ENCODE data around the gene AGAP3.

DNA sequence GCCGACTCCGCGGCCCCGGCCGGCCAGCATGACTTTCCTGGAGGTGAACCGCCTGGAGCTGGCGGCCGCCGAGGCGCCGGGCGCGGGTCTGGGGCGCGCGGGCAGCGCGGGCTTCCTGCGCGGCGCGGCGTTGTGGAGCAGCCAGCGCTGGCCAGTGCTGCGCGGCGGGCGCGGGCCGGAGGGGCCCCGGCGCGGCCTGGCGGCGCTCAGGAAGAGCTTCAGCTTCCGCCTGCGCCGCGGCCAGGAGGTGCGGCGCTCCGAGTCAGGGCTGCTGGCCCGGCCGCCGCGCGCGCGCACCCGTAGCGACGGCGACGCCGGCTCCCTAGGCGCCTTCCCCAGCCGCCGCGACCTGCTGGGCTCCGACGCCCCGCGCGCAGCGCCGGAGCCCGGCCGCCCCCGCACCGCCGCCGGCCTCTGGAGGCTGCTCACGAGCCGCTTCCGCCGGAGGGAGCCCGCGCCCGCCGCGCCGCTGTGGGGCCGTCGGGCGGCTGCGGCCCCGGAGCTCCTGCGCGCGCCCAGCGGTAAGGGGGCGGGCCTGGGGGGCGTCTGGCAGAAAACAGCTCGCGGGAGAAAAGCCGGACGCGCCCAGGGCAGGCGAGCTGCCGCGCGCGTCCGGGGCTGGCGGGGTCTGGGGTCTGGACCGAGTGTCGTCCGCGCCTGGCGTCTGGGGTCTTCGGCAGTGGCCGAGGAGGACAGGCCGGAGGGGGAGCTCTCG, 29.0 kb downstream of the AGAP3 start:
- TF ChIP-seq POLR2AphosphoS5 (IDR thresholded peaks at IDR 0.05; ENCODE audit: low read depth, low read length) (no peak), REST (IDR thresholded peaks at IDR 0.05; ENCODE audit: insufficient read depth in 1 of 2, low read depth in 2 of 2, low read length in 2 of 2) (no peak), SIN3A (IDR thresholded peaks at IDR 0.05; ENCODE audit: borderline replicate concordance, insufficient read depth, low read length) (no peak)

All from PFSK-1 (cell line).